Measurements from ENCODE around the gene MCM6.

The MCM6 gene

DNA sequence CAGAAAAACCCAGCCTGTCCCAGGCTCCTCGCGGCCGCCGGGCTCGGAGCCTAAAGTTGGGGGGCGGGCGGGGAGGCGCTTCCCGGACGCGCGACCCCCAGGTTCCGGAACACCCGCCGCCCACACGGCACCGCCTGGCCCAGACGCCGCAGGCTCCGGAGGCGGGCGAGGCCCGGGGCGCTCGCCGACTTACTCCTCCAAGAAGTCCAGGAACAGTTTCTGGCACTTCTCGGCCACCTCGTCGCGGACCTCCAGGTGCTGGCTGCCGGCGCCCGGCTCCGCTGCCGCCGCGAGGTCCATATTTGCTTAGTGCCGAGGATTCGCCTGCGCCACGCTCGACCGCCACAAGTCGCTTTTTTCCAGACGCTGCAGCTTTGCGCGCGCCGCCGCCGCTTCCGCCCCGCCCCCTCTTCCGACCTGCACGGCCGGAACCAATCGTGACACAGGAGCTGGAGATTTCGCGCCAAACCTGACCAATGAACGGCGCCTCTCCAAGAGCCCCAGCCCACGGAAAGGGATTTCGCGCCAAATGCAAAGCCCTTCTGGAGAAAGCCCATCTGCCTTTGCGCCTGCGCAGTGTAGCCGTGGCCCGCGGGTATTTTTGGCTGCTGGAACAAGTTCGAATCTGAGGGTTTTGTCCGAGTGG, at the start of gene MCM6:
Gene MCM6, minus strand, starts transcription at position 378 of the 646 bp plus-strand sequence. Its CDS starts 78 bp downstream, at position 300.
- peak within 1 kb of the TSS; percentile 84 to 91 for H3K4me3 Mint-ChIP-seq
- H3K4me1 Mint-ChIP-seq = peaks cover 20 to 36% of the 10 kb centered on the region in 2 donors
- DNase-seq = peak; percentile 98
- no peaks in the 10 kb centered on the region for H3K27me3 Mint-ChIP-seq
- no peaks in the 10 kb centered on the region for H3K9me3 Mint-ChIP-seq
- ATAC-seq (replicated peaks) = peak; percentile 91 to 94
- peaks cover 13 to 33% of the 10 kb centered on the region in 2 donors for H3K36me3 Mint-ChIP-seq
- H3K27ac Mint-ChIP-seq = peak within 1 kb of the TSS; percentile 97

DNA sequence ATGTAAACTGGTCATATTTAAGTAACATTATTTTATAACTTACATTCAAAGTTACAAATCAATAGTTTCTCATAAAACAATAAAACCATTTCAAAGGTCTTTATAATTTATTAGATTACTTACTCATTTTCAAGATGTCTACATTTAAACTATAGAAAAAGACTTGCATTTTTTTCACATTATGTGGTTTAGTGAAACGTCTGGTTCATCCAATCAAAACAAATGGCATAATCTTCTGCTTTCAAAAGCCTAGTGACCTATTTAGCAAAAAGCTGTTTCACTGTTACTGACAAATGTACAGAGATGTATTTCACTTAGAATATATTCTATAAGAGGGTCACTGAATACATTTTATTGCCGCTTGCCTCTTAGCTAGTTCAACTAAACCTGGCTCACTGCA, 49.3 kb upstream of the MCM6 start:
- ATAC-seq (replicated peaks) (no peak), DNase-seq (no peak)
- Mint-ChIP-seq H3K27me3 (no peaks in the 10 kb centered on the region), H3K4me3 (no peak overlapping the region), H3K27ac (no peak overlapping the region), H3K4me1 (peaks cover 0 to 2% of the 10 kb centered on the region in 2 donors), H3K9me3 (no peaks in the 10 kb centered on the region), H3K36me3 (peaks cover 20 to 27% of the 10 kb centered on the region in 2 donors)

DNA sequence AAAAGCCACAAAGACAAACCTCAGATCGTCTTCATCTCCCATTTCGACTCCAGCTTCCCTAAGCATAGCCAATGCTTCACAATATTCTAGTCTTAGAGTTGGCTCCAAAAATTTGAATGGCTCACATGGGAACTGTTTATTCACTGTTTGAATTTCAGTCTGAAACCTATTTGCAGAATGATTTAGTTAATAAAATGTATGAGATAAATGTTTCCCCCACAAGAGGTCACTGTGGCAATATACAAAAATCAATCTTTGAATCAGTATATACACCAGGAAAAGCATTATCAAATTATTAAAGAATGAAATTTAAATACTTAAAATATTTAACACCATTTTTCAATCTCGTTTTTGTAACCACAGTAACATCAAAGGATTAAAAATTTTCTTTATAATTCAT, 40.0 kb upstream of the MCM6 start:
- peaks cover 0 to 1% of the 10 kb centered on the region in 2 donors for H3K4me1 Mint-ChIP-seq
- H3K36me3 Mint-ChIP-seq = peaks cover 2 to 3% of the 10 kb centered on the region in 2 donors
- H3K27ac Mint-ChIP-seq = no peak overlapping the region
- H3K27me3 Mint-ChIP-seq = no peaks in the 10 kb centered on the region
- H3K9me3 Mint-ChIP-seq = no peaks in the 10 kb centered on the region
- no peak for DNase-seq
- no peak overlapping the region for H3K4me3 Mint-ChIP-seq
- ATAC-seq (replicated peaks) = peak; percentile 34 to 46

DNA sequence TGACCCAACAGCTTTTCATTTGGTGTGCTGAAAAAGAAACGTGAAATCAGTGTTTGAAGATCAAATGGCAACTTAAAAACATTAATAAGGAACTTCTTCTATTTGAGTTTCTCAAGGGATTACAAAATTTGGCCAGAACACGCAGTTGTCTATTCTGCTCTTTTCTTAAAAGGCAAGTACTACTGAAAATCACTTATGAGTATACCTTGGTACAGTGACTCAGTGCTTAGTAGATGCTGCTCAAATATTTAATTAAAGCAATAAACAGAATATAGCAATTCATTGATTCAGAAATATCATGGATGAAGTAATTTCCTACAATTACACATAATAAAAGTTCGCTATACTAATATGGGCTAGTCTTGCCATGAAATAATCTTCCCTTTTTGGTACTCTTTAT, 38.2 kb upstream of the MCM6 start:
- Mint-ChIP-seq H3K9me3 (no peaks in the 10 kb centered on the region), H3K4me1 (peaks cover 0 to 1% of the 10 kb centered on the region in 2 donors), H3K27ac (no peak overlapping the region), H3K27me3 (no peaks in the 10 kb centered on the region), H3K4me3 (no peak overlapping the region), H3K36me3 (peaks cover 2 to 9% of the 10 kb centered on the region in 2 donors)
- DNase-seq (no peak), ATAC-seq (replicated peaks) (no peak)

DNA sequence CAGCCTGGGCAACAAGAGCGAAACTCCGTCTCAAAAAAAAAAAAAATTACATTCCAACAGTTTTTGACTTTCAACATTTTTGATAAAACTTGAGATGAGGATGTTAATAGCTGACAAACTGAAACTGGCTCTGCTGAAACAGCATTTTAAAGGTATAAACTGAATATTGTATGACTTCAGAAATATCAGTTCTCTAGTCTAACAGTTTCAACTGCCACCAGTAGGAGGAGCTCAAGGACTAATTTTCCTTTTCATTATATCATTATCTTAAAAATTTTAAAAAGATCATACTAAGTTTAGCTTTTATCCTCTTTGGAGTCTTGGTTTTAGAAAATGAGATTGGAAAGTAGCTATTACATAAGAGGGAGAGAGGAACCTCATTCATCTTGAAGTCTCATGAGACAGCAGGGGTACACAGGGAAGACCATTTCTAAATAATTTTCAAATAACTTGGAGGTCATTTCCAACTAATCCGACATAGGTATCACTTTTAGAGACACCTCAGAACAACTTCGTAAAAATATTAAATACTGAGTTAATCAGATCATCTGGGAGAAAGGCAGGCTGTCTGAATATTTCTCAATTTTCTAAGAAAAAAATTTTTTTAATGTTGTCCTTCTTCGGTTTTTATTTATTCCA, 37.6 kb upstream of the MCM6 start:
- no peaks in the 10 kb centered on the region for H3K27me3 Mint-ChIP-seq

DNA sequence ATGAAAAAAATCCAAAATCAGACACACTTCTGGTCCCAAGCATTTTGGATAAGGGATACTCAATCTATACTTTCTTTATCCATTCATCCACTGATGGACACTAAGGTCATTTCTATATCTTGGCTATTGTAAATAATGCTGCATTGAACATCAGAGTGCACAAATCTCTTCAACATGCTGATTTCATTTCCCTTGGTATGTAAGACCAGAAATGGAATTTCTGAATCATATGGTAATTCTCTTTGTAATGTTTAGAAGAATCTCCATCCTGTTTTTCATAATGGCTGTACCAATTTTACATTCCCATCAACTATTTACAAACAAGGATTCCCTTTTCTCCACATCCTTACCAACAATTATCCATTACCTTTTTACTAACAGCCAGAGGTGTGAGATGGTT, 33.7 kb upstream of the MCM6 start:
- H3K9me3 Mint-ChIP-seq = no peaks in the 10 kb centered on the region
- DNase-seq = no peak
- no peak overlapping the region for H3K4me3 Mint-ChIP-seq
- no peaks in the 10 kb centered on the region for H3K4me1 Mint-ChIP-seq
- peaks cover 7 to 25% of the 10 kb centered on the region in 2 donors for H3K36me3 Mint-ChIP-seq
- H3K27me3 Mint-ChIP-seq = no peaks in the 10 kb centered on the region
- H3K27ac Mint-ChIP-seq = no peak overlapping the region
- ATAC-seq (replicated peaks) = no peak

More for the DNA sequence above, 37.6 kb upstream of the MCM6 start:
- no peaks in the 10 kb centered on the region for H3K9me3 Mint-ChIP-seq
- no peak overlapping the region for H3K27ac Mint-ChIP-seq
- peaks cover 0 to 1% of the 10 kb centered on the region in 2 donors for H3K4me1 Mint-ChIP-seq
- H3K4me3 Mint-ChIP-seq = no peak overlapping the region
- DNase-seq (no peak), ATAC-seq (replicated peaks) (peak in 1 of 2 donors; percentile 41)
- peaks cover 3 to 13% of the 10 kb centered on the region in 2 donors for H3K36me3 Mint-ChIP-seq

DNA sequence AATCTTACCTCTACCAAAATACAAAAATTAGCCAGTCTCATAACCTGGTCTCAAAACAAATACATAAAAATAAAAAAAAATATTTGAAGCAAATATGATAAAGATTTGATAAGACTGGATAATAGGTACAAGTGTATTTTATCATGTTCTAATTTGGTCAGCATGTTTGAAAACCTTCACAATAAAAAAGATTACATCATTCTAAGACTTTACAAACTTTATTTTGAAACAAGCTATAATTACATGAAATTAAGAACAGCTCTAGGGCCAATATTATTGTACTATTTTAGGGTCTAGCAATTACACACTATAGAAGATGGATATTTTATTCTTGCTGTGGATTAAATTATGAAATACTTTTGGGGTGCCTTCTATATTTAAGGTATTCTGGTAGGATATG, 29.4 kb upstream of the MCM6 start:
- Mint-ChIP-seq H3K4me1 (no peaks in the 10 kb centered on the region), H3K27ac (no peak overlapping the region), H3K9me3 (no peaks in the 10 kb centered on the region), H3K36me3 (peaks cover 10 to 35% of the 10 kb centered on the region in 2 donors), H3K4me3 (no peak overlapping the region), H3K27me3 (no peaks in the 10 kb centered on the region)
- DNase-seq (no peak), ATAC-seq (replicated peaks) (no peak)

DNA sequence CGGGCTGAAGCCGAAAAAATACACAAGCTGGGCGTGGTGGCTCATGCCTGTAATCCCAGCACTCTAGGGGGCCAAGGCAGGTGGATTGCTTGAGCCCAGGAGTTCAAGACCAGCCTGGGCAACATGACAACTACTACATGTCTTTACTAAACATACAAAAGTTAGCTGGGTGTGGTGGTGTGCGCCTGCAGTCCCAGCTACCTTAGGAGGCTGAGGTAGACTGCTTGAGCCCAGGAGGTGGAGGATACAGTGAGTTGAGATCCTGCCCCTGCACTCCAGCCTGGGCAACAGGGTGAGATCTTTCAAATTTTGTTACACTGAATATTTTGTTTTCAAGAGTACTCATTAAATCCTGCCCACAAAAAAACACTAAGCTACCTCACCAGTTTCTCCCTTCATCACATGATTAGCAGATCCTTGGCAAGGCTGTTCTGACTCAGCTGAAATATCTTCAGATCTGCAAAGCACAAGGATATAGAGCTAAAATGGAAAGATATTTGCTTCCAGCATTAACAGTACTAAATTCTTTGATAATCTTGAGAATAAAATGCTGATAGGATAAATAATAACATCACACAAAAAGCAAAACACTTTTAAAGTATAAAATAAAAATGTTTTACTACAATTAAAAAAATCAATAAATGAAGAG, 28.2 kb upstream of the MCM6 start:
- H3K27ac Mint-ChIP-seq = peak overlapping the region; percentile 9

DNA sequence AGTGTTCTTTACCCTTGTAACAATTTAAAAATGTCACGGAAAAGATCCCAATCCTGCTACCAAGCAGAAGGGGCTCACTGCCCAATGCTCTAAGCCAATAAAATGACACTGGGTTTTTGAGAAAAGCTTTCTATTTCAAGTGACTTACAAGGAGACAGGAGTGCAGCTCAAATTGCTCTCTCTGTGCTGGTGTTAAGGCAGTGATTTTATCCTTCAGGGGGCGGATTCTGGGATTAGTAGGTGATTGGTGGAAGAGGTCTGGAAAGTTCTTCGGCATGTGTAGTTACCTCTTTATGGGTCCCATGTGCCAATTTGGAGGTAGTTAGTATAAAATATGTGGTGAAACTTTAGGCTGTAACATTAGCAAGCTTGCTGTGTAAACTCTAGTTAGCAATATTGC, 27.4 kb upstream of the MCM6 start:
- H3K27me3 Mint-ChIP-seq = no peaks in the 10 kb centered on the region
- peaks cover 7 to 23% of the 10 kb centered on the region in 2 donors for H3K36me3 Mint-ChIP-seq
- DNase-seq (no peak), ATAC-seq (replicated peaks) (no peak)
- no peak overlapping the region for H3K4me3 Mint-ChIP-seq
- H3K9me3 Mint-ChIP-seq = no peaks in the 10 kb centered on the region
- no peak overlapping the region for H3K27ac Mint-ChIP-seq
- H3K4me1 Mint-ChIP-seq = no peaks in the 10 kb centered on the region

More for the DNA sequence above, 28.2 kb upstream of the MCM6 start:
- Mint-ChIP-seq H3K9me3 (no peaks in the 10 kb centered on the region), H3K4me3 (no peak overlapping the region), H3K4me1 (no peaks in the 10 kb centered on the region), H3K27me3 (no peaks in the 10 kb centered on the region), H3K36me3 (peaks cover 10 to 29% of the 10 kb centered on the region in 2 donors)
- DNase-seq = no peak
- no peak for ATAC-seq (replicated peaks)

DNA sequence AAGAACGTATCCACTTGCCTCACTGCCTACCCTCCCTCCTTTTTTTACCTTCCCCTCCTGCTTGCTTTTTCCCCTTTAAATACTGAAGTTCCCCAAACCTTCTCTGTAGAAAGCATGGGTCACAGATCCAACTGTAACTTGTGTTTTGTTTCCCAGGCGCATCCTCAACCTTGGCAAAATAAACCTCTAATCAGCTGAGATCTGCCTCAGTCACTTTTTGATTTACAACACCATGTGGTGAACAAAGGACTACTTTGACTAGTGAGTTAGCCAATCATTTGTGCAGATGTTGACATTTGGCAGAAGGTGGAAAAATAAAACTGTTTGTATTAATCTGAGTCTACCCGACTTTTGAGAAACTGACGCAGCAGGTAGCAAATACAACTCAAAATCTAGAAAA, 23.3 kb upstream of the MCM6 start:
- Mint-ChIP-seq H3K4me3 (no peak overlapping the region), H3K36me3 (peaks cover 9 to 17% of the 10 kb centered on the region in 2 donors), H3K27me3 (no peaks in the 10 kb centered on the region), H3K4me1 (no peaks in the 10 kb centered on the region), H3K9me3 (no peaks in the 10 kb centered on the region), H3K27ac (no peak overlapping the region)
- no peak for ATAC-seq (replicated peaks)
- DNase-seq = no peak

DNA sequence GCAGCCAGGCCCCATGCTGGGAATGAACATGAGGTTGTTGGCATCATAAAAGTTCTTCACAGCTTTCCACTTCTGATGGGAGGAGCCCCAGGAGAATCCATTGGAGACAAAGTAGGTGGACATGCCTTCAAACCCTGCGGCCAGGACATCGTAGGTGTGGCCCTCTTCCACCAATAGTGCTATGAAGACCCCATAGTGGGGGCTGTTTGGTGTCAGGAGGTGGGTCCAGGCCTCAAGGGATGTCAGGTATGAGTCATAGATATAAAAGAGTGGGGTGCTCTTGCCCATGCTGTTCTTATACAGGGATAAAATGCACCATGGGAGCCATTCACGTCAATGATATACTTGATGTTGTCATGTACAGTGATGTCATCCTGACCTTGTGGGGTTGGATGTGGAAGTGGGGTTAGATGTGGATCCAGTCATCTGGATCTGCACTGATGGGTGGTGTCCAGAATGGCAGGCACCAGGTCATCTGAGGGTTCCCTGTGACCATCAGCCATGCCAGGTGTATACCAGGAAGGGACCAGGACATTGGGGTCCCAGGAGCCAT, 22.1 kb upstream of the MCM6 start:
- H3K27ac Mint-ChIP-seq = peak overlapping the region; percentile 33
- ATAC-seq (replicated peaks) = no peak

DNA sequence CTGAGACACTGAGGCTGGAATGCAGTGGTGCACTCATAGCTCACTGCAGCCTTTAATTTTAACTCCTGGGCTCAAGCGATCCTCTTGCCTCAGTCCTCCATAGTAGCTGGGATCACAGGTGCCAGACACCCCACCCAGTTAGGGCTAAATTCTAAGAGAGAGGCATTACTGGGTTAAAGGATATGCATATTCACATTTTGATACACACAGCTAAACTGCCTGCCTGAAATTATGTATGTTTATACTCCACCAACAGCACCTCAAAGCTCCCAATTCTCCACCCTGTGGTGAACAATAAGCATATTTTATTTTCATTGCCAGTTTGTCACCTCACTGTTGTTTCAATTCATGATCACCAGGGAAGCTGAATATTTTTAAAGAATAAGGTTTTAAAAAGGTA, 18.7 kb upstream of the MCM6 start:
- no peaks in the 10 kb centered on the region for H3K27me3 Mint-ChIP-seq
- peaks cover 4 to 7% of the 10 kb centered on the region in 2 donors for H3K36me3 Mint-ChIP-seq
- no peak overlapping the region for H3K27ac Mint-ChIP-seq
- DNase-seq = no peak
- no peak overlapping the region for H3K4me3 Mint-ChIP-seq
- H3K9me3 Mint-ChIP-seq = no peaks in the 10 kb centered on the region
- H3K4me1 Mint-ChIP-seq = peaks cover 0 to 4% of the 10 kb centered on the region in 2 donors
- ATAC-seq (replicated peaks) = no peak

More for the DNA sequence above, 22.1 kb upstream of the MCM6 start:
- H3K4me1 Mint-ChIP-seq = no peaks in the 10 kb centered on the region
- H3K4me3 Mint-ChIP-seq = no peak overlapping the region
- no peak for DNase-seq
- H3K36me3 Mint-ChIP-seq = peaks cover 6 to 13% of the 10 kb centered on the region in 2 donors
- H3K27me3 Mint-ChIP-seq = no peaks in the 10 kb centered on the region
- no peaks in the 10 kb centered on the region for H3K9me3 Mint-ChIP-seq

DNA sequence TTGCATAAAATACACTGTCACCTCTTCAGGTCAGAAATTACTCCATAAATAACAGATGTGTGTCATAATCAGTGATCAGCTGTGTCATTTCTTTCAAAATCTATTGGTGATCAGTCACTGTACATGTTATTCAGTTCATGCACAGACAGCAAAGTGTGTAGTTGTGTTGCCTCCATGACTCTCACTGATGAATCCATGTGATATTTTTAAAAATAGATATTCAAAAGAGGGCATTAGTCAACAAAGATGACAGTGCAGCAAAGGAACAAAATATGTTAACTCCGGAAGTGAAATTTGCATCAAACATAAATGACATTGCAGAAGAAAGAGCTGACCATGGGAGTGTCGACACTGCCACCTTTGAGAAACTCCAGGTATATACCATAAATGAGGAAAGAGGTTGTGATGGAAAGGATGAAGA, 17.1 kb upstream of the MCM6 start:
- Mint-ChIP-seq H3K36me3 (peaks cover 4 to 6% of the 10 kb centered on the region in 2 donors), H3K9me3 (peaks cover 0 to 2% of the 10 kb centered on the region in 2 donors), H3K4me3 (no peak overlapping the region), H3K27ac (no peak overlapping the region), H3K27me3 (no peaks in the 10 kb centered on the region), H3K4me1 (peaks cover 0 to 4% of the 10 kb centered on the region in 2 donors)
- DNase-seq = no peak
- no peak for ATAC-seq (replicated peaks)

DNA sequence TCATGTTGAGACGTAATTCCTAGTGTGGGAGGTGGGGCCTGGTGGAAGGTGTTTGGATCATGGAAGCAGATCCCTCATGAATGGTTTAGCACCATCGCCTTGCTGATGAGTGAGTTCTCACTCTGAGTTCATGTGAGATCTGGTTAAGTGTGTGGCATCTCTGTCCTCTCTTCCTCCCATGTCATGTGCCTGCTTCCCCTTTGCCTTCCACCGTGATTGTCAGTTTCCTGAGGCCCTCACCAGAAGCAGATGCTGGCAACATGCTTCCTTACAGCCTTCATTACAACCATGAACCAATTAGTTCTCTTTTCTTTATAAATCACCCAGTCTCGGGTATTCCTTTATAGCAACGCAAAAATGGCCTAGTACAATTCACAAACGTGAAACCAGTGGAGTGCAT, 14.6 kb upstream of the MCM6 start:
- no peak for ATAC-seq (replicated peaks)
- H3K27ac Mint-ChIP-seq = no peak overlapping the region
- no peaks in the 10 kb centered on the region for H3K36me3 Mint-ChIP-seq
- peaks cover 0 to 5% of the 10 kb centered on the region in 2 donors for H3K9me3 Mint-ChIP-seq
- no peak for DNase-seq
- peaks cover 0 to 4% of the 10 kb centered on the region in 2 donors for H3K4me1 Mint-ChIP-seq
- peaks cover 0 to 8% of the 10 kb centered on the region in 2 donors for H3K27me3 Mint-ChIP-seq
- H3K4me3 Mint-ChIP-seq = no peak overlapping the region

Measured in stimulated activated naive B cell treated with anti-CD40 and anti-IgM and Interleukin-4, amounts not matched to agents 10 μg/mL and 1 μg/mL and 100 μg/mL, for 72 hours (primary cell).